ENCODE measurements around the gene MAPRE3. TPM values are rescaled to one million over a fixed set of nuclear protein-coding genes. Genes with fewer than 3 reads are reported as not detected.

The MAPRE3 gene
- total RNA-seq, 1 experiment from 2014 or later = 4.9 TPM

DNA sequence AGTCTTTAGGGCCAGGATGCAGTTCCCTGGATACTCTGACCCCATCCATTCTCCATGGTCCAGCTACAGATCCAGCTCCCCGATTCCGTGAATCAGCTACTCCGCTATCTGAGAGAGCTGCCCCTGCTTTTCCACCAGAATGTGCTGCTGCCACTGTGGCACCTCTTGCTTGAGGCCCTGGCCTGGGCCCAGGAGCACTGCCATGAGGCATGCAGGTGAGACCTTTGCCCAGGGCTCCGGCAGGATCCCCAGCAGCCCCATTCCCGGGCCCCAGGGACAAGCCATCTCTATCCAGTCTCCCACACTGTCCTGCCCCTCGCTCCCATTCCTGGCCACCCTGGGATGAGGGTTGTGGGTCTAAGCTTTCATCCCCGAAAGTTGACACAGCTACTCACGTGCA lies 69.8 kb downstream of the MAPRE3 start:
- no peaks in the 10 kb centered on the region for H3K9me3 Mint-ChIP-seq (ENCODE audit: unreplicated experiment)
- H3K4me3 Mint-ChIP-seq (ENCODE audit: unreplicated experiment) = no peak overlapping the region
- Histone ChIP-seq H3K9me3 (no peaks in the 10 kb centered on the region), H3K4me3 (ENCODE audit: low read depth, low read length) (no peak overlapping the region), H3K4me1 (no peaks in the 10 kb centered on the region), H3K27me3 (replicated peaks; ENCODE audit: control insufficient read depth, insufficient read depth, low read length) (no peaks in the 10 kb centered on the region), H3K36me3 (ENCODE audit: control insufficient read depth, insufficient read depth, low read length) (peaks cover 2% of the 10 kb centered on the region)
- CTCF ChIA-PET = no interaction called here
- peaks cover 36% of the 10 kb centered on the region for H3K36me3 Mint-ChIP-seq (ENCODE audit: insufficient read depth, unreplicated experiment)
- no peak overlapping the region for H3K27ac Mint-ChIP-seq (ENCODE audit: unreplicated experiment)
- intact Hi-C loops (cut with micrococcal nuclease; ENCODE audit: unreplicated experiment) = no loop called here
- BruUV-seq (replicated peaks) = no TSS peak
- DNase-seq = no peak
- no peak for TF ChIP-seq CTCF (IDR thresholded peaks at IDR 0.05; ENCODE audit: insufficient read depth in 1 of 2, low read depth in 1 of 2, low read length in 1 of 2, severe bottlenecking in 1 of 2, unreplicated experiment in 1 of 2)
- H3K27me3 Mint-ChIP-seq (ENCODE audit: insufficient read depth, unreplicated experiment) = no peaks in the 10 kb centered on the region
- H3K4me1 Mint-ChIP-seq (ENCODE audit: low read depth, unreplicated experiment) = no peaks in the 10 kb centered on the region
- POLR2A ChIA-PET = no interaction called here

DNA sequence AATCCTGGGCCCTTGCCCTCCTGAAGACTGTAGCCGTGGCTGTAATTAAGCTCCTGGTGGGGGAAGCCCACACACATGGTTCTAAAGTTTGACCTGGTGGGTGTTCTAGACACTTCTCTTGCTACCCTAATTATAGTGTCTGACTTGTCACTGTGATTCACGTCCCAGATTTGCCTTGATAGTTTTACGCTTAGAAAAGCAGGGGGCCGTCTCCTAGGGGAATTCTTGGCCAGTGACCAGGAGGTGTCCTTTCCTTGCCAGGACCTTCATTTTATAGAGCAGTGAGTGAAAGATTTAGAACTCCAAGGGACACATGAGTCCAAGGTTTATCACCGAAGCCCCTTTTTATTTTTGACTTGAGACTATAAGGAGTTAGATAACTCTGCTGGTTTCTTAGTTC lies 71.3 kb downstream of the MAPRE3 start:
- BruUV-seq (replicated peaks) = no TSS peak
- ChIA-PET POLR2A (interaction anchor here (1.0 kb wide), 1 partner anchor 9 kb away, joined by 3 read pairs; the partner anchor contains the start of gene TMEM214), CTCF (no interaction called here)
- Mint-ChIP-seq H3K36me3 (ENCODE audit: insufficient read depth, unreplicated experiment) (peaks cover 24% of the 10 kb centered on the region), H3K4me3 (ENCODE audit: unreplicated experiment) (no peak overlapping the region), H3K9me3 (ENCODE audit: unreplicated experiment) (no peaks in the 10 kb centered on the region), H3K27ac (ENCODE audit: unreplicated experiment) (no peak overlapping the region), H3K27me3 (ENCODE audit: insufficient read depth, unreplicated experiment) (no peaks in the 10 kb centered on the region), H3K4me1 (ENCODE audit: low read depth, unreplicated experiment) (no peaks in the 10 kb centered on the region)
- Histone ChIP-seq H3K4me3 (ENCODE audit: low read depth, low read length) (no peak overlapping the region), H3K9me3 (no peaks in the 10 kb centered on the region), H3K27me3 (replicated peaks; ENCODE audit: control insufficient read depth, insufficient read depth, low read length) (no peaks in the 10 kb centered on the region), H3K4me1 (no peaks in the 10 kb centered on the region), H3K36me3 (ENCODE audit: control insufficient read depth, insufficient read depth, low read length) (peaks cover 2% of the 10 kb centered on the region)
- no peak for DNase-seq
- intact Hi-C loops (cut with micrococcal nuclease; ENCODE audit: unreplicated experiment) = no loop called here
- no peak for TF ChIP-seq CTCF (IDR thresholded peaks at IDR 0.05; ENCODE audit: insufficient read depth in 1 of 2, low read depth in 1 of 2, low read length in 1 of 2, severe bottlenecking in 1 of 2, unreplicated experiment in 1 of 2)

GRCh38 chr2:27042159-27042661 lies 71.8 kb downstream of the MAPRE3 start:
- H3K4me3 ChIP-seq (ENCODE audit: low read depth, low read length) = no peak overlapping the region
- Mint-ChIP-seq H3K27ac (ENCODE audit: unreplicated experiment) (no peak overlapping the region), H3K9me3 (ENCODE audit: unreplicated experiment) (no peaks in the 10 kb centered on the region), H3K4me3 (ENCODE audit: unreplicated experiment) (no peak overlapping the region), H3K36me3 (ENCODE audit: insufficient read depth, unreplicated experiment) (peaks cover 19% of the 10 kb centered on the region), H3K27me3 (ENCODE audit: insufficient read depth, unreplicated experiment) (no peaks in the 10 kb centered on the region), H3K4me1 (ENCODE audit: low read depth, unreplicated experiment) (no peaks in the 10 kb centered on the region)
- ChIA-PET POLR2A (interaction anchor here (1.0 kb wide), 1 partner anchor 9 kb away, joined by 3 read pairs; the partner anchor contains the start of gene TMEM214), CTCF (no interaction called here)
- H3K9me3 ChIP-seq = no peaks in the 10 kb centered on the region
- H3K4me1 ChIP-seq = no peaks in the 10 kb centered on the region
- intact Hi-C loops (cut with micrococcal nuclease; ENCODE audit: unreplicated experiment) = no loop called here
- no peaks in the 10 kb centered on the region for H3K27me3 ChIP-seq (replicated peaks; ENCODE audit: control insufficient read depth, insufficient read depth, low read length)
- peaks cover 2% of the 10 kb centered on the region for H3K36me3 ChIP-seq (ENCODE audit: control insufficient read depth, insufficient read depth, low read length)
- no peak for TF ChIP-seq CTCF (IDR thresholded peaks at IDR 0.05; ENCODE audit: insufficient read depth in 1 of 2, low read depth in 1 of 2, low read length in 1 of 2, severe bottlenecking in 1 of 2, unreplicated experiment in 1 of 2)
- no peak for DNase-seq
- no TSS peak for BruUV-seq (replicated peaks)

All from Caco-2 (cell line).